Measurements from ENCODE around the gene MGAT5B.

DNA sequence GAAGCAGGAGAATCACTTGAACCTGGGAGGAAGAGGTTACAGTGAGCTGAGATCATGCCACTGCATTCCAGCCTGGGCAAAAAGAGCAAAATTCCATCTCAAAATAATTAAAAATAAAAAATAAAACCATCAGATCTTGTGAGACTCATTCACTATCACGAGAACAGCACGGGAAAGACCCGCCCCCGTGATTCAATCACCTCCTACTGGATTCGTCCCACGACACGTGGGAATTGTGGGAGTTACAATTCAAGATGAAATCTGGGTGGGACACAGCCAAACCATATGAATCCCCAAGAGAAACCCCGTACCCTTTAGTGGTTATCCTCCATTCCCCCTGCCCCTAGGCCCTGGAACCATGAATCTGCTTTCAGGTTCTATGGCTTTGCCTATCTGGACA is 15.4 kb upstream of the MGAT5B start:
- TF ChIP-seq ZFYVE20 (CRISPR knock-in tag; IDR thresholded peaks at IDR 0.05; ENCODE audit: borderline replicate concordance, low read depth) (no peak), ZZZ3 (CRISPR knock-in tag; IDR thresholded peaks at IDR 0.05; ENCODE audit: borderline replicate concordance) (no peak), ISL2 (CRISPR knock-in tag; IDR thresholded peaks at IDR 0.05) (no peak), ELF1 (CRISPR knock-in tag; IDR thresholded peaks at IDR 0.05) (no peak), CTCF (CRISPR knock-in tag; IDR thresholded peaks at IDR 0.05) (no peak)

All from HepG2 (cell line).